Activated naive CD4-positive, alpha-beta T cell treated with anti-CD3 and anti-CD28 coated beads, Interleukin-2, amount 50 U/mL, for 16 hours (primary cell): ENCODE measurements around the gene ATE1.
"Not testable (repeated sequence)": the region's sequence is repeated elsewhere in the genome, so short reads cannot be mapped to it uniquely, and the experiment has no call there.

Source experiments
- DNase-seq: peaks from one replicate; pipeline ENCODE4 v3.0.0-alpha.2; 2020

The ATE1 gene

GRCh38 chr10:121826773-121827172, 101.1 kb downstream of the ATE1 start:
- not testable (repeated sequence) for DNase-seq

DNA sequence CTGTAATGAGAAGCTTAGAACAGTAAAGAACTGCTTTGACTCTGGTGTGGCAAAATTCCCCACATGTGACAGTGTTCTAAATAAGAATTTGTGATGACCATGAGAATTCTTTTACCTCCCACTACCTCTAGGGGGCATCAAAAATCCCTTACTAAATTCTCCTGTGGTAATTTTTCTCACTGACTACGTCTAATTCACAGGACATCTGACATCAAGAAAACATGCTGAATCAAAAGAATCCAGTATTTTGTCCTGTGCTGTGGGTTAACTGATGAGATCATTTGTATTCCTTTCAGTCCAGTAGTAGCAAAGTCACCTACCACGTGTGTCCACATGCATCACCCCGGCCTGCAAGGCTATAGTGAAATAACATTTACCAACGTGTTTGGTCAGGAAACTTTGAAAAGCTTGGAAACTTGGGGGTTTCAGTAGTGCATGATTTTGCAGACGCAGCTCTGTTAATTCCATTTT, 103.8 kb downstream of the ATE1 start:
- DNase-seq: no peak

- no peak for DNase-seq
These were observed 105.1 kb downstream of the ATE1 start for GRCh38 chr10:121822724-121823123.

- no peak for DNase-seq
These were observed 105.7 kb downstream of the ATE1 start for GRCh38 chr10:121822180-121822579.

DNA sequence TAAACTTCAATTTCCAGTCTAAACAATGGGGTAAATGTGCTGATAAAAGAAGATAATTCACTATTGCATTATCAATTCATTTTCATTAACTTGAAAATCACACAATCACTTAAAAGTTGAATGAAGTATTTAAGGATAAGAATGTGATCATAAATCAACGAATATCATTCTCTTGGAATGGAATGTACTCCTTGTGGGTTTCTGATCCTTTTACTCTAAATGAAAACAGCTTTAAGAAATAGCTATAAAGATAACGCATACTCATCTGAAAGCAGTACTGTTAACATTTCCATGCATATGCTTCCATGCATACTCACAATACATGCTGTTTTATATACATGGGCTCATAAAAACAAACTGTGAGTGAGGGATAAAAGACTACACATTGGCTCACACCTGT, 108.8 kb downstream of the ATE1 start:
- no peak for DNase-seq

DNA sequence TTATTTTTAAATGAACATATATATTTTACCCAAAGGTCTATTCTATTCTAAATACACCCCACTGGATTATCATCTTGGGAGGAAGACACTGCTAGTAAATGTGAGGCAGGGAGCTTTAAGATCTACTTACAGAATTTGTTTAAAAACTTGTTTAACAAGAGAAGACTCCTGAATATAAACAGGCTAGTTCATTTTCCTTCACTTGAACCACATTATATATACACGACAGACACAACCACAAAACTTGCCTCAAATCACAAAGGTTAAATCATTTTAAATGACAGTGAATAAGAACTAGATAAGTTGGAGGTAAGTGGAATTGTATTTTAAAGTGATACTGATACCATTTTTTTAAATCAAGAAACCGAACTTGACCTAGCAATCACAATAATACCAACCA, 109.2 kb downstream of the ATE1 start:
- no peak for DNase-seq

DNA sequence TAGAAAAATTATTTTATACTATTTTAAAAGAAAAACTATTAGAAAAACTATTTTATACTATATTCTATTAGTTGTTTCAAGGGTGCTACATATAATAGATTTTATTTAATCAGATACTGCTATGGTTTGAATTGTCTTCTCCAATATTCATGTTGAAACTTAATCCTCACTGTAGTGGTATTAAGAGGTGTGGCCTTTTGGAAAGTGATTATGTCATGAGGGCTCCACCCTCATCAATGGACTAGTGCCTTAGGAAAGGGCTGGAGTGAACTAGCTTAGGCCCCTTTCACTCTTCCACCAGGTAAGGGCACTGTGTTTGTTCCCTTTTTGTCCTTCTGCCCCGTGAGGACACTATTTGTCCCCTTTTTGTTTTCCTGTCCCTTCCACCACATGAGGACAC, 111.6 kb downstream of the ATE1 start:
- DNase-seq: no peak

GRCh38 chr10:121813857-121814256, 114.0 kb downstream of the ATE1 start:
- DNase-seq: no peak

GRCh38 chr10:121813211-121813815, 114.5 kb downstream of the ATE1 start:
- no peak for DNase-seq

DNA sequence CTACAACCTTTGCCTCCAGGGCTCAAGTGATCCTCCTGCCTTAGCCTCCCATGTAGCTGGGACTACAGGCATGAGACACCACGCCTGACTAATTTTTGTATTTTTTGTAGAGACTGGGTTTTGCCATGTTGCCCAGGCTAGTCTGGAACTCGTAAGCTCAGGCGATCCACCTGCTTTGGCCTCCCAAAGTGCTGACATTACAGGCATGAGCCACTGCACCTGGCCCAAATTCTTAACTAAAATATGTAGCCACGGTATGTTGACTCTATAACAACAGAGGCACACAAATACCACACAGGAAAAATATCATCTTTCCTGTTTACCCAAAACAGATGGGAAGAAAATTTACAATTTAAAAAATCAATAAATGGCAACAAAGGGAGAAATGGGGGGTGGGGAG, 115.8 kb downstream of the ATE1 start:
- DNase-seq: no peak

DNA sequence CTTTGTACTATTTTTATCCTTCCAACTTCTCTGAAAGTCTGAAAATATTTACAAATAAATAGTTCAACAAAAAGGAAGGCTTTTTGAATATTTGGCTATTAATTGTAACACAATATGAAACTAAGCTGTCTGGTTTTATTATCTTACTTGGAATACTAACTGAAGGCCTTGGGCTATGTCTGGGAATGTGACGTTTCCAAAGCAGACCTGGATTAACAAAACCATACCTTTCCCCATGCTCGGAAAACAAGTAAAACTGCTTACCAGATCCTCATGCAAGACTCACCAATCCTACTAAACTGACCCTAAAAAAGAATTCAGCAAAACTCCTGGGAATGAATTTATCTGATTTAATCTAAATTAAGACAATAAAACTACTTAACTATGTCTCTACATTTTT, 116.4 kb downstream of the ATE1 start:
- no peak for DNase-seq

- DNase-seq: no peak
These were observed 119.0 kb downstream of the ATE1 start for GRCh38 chr10:121808835-121809234.

GRCh38 chr10:121804460-121804859, 123.4 kb downstream of the ATE1 start:
- no peak for DNase-seq

DNA sequence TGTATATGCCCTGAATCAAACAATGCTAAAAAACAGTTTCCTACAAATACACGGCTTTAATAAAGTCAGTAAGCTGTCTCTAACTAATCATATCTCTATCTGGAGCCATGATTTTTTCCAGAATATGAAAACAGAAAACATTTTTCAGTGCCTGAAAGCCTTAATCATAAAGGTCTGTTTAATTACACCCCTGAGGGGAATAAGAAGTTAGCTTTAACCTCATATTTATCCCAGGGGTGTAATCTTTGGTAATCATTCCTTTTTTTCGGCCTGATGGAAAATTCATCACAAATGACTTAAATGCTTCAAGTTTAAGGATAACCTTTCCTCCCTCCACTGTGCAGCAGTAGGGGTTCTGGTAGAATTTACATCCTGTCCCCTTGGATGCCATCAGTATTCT, 124.2 kb downstream of the ATE1 start:
- no peak for DNase-seq

GRCh38 chr10:121800831-121801230, 127.0 kb downstream of the ATE1 start:
- no peak for DNase-seq

DNA sequence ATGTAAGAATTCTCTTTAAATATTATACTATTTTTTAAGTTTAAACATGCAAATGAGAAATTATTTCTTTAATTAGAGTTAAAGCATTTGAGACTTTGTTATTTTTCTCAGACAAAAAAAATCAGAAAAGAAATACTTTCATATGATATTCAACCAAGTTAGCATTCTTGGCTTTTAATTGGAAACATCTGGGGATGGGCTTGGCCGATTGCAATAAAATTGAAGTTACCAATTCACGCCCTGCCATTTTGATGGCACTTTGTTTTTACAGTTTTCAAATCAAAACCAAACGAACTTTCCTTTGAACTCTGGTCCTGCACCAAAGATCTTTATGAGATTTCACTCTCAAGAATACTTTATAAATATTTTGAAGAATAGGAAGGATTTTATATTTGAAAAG, 127.7 kb downstream of the ATE1 start:
- DNase-seq: no peak

DNA sequence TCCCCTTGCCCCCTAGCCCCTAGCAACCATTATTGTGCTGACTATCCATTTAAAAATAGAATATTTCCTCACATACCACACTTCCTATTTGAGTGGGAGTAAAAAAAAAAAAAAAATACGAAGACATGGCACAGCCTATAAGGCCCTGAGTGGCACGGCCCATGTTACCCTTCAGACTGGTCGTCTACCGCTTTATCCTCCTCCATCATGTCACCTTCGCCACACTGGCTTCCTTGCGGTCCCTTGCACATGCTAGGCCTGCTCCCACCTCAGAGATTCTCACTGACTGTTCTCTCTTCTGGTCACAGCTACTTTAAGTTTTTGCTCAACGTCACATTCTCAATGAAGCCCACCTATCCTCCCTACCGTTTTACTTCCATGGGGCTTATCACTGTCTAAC, 130.3 kb downstream of the ATE1 start:
- DNase-seq: no peak

DNA sequence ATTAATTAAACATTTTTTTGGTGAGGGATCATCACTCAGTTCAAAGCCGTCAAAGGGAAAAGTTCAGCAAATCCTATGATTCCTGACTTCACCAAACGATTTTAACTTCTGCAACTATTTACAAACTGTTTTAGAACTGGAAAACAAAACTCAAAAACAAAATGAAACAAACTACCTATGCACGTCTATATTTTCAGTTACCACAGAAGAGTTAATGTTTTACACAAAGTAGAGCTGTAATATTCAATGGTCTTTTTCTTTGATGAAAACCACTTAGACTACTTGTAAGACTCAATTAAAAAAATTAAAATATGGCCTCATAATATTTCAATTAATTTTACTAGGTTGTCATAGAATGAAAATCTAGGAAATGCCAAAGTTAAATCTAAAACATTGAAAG, 131.5 kb downstream of the ATE1 start:
- DNase-seq: no peak

- DNase-seq: no peak
These were observed 135.6 kb downstream of the ATE1 start for GRCh38 chr10:121792198-121792597.

DNA sequence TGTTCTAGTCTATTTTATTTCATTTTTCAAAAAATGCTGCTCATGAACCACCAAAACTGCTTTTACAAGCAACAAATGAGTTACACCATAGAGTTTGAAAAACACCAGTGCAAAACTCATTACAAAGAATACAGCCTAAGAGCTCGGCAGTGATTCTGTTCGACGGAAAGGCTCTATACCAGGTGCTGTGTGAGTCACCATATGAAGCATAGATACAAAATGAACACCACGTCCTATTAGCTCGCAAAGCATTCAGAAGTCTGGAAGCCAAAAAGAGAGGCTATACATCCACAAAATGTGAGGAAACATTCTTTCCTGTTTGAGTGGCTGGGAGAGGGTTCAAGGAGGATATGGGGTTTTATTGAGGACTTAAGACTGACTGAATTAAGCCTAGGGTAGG, 136.1 kb downstream of the ATE1 start:
- no peak for DNase-seq

- DNase-seq: no peak
These were observed 139.1 kb downstream of the ATE1 start for GRCh38 chr10:121788717-121789116.

- DNase-seq: no peak
These were observed 139.7 kb downstream of the ATE1 start for GRCh38 chr10:121788115-121788514.

GRCh38 chr10:121787169-121787568, 140.7 kb downstream of the ATE1 start:
- no peak for DNase-seq

- DNase-seq: no peak
These were observed 144.0 kb downstream of the ATE1 start for GRCh38 chr10:121783782-121784372.

DNA sequence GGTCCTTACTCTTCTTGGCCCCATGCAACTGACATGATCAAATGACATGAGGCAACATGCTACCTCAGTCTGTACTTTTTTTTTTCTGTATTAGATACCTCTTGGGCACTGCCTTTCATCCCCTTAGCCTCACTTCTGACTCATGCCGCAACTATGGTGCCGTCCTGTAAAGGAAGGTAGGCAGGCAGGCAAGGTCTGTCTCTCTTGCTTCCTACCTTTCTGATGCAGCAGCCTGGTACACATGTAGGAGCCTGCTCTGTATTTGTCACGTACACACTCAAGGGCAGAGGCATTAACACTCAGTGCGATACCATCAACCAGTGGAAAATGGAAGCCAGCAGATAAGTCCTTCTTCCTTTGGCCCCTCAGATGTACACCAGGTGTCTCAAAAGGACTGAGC, 146.7 kb downstream of the ATE1 start:
- no peak for DNase-seq
